RWPE2 (cell line): Measurements from ENCODE around the gene GRAMD2B.

Experiments
- ATAC-seq: fragments of 200-7000 bp; cut with Tn5 transposase; 3 replicates; pipeline ENCODE4 v1.9.1; 2021; ENCODE audit warnings: low read depth
- DNase-seq: peaks from one replicate; pipeline ENCODE4 v3.0.0-alpha.2; 2020; ENCODE audit warnings: low spot score
- H3K27ac ChIP-seq: fragments of 450-650 bp; 2 replicates; pipeline ENCODE4 v1.5.1; 2017; ENCODE audit warnings: mild to moderate bottlenecking; ENCODE audit not compliant: poor library complexity, severe bottlenecking
- H3K27me3 ChIP-seq: fragments of 250-450 bp; sonication (Bioruptor Pico); 2 replicates; pipeline ENCODE4 v1.5.1; 2021; ENCODE audit warnings: mild to moderate bottlenecking, moderate library complexity; ENCODE audit not compliant: insufficient read depth, poor library complexity, severe bottlenecking
- H3K36me3 ChIP-seq: fragments of 250-450 bp; sonication (Bioruptor Pico); 2 replicates; pipeline ENCODE4 v1.5.1; 2020; ENCODE audit warnings: low read depth, mild to moderate bottlenecking, moderate library complexity
- H3K4me1 ChIP-seq: fragments of 250-450 bp; sonication (Bioruptor Pico); 2 replicates; pipeline ENCODE4 v1.5.1; 2021; ENCODE audit warnings: mild to moderate bottlenecking, moderate library complexity; ENCODE audit not compliant: insufficient read depth, poor library complexity, severe bottlenecking
- H3K4me3 ChIP-seq: fragments of 250-450 bp; sonication (Bioruptor Pico); 2 replicates; pipeline ENCODE4 v1.5.1; 2021; ENCODE audit warnings: mild to moderate bottlenecking, moderate library complexity; ENCODE audit not compliant: severe bottlenecking
- H3K9me3 ChIP-seq: fragments of 250-450 bp; sonication (Bioruptor Pico); 2 replicates; pipeline ENCODE4 v1.5.1; 2021; ENCODE audit warnings: mild to moderate bottlenecking, moderate library complexity; ENCODE audit not compliant: severe bottlenecking
- TF ChIP-seq, protein P1 (sequence below): fragments of 450-650 bp; IDR thresholded peaks from one replicate; pipeline ENCODE4 v1.5.1; 2017; ENCODE audit warnings: mild to moderate bottlenecking, moderate library complexity; ENCODE audit not compliant: poor library complexity, severe bottlenecking

GRAMD2B gene

DNA sequence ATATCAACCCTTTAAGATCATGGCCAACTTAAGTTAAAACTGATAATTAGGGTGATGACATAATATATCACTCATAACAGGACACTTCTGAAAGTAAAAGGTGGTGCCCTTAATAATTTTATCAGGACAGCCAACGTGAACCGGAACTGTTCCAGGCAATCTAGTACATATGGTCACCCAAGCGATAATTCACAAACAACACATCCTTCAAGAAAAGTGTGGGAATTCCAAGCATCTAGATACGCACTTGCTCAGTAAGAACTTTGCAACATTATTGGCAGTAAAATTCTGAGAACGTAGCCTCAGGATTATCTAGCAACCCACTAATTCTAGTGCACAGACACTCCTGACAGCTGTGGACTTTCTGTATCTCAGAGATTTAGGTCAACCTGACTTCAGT is 86.1 kb downstream of the GRAMD2B start:
- Histone ChIP-seq H3K4me1 (peaks cover 7% of the 10 kb centered on the region), H3K4me3 (no peak overlapping the region), H3K27ac (no peak overlapping the region), H3K27me3 (no peaks in the 10 kb centered on the region), H3K9me3 (no peaks in the 10 kb centered on the region), H3K36me3 (no peaks in the 10 kb centered on the region)
- TF ChIP-seq, protein P1, sequence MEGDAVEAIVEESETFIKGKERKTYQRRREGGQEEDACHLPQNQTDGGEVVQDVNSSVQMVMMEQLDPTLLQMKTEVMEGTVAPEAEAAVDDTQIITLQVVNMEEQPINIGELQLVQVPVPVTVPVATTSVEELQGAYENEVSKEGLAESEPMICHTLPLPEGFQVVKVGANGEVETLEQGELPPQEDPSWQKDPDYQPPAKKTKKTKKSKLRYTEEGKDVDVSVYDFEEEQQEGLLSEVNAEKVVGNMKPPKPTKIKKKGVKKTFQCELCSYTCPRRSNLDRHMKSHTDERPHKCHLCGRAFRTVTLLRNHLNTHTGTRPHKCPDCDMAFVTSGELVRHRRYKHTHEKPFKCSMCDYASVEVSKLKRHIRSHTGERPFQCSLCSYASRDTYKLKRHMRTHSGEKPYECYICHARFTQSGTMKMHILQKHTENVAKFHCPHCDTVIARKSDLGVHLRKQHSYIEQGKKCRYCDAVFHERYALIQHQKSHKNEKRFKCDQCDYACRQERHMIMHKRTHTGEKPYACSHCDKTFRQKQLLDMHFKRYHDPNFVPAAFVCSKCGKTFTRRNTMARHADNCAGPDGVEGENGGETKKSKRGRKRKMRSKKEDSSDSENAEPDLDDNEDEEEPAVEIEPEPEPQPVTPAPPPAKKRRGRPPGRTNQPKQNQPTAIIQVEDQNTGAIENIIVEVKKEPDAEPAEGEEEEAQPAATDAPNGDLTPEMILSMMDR = no peak
- no peak for DNase-seq
- ATAC-seq = no peak

DNA sequence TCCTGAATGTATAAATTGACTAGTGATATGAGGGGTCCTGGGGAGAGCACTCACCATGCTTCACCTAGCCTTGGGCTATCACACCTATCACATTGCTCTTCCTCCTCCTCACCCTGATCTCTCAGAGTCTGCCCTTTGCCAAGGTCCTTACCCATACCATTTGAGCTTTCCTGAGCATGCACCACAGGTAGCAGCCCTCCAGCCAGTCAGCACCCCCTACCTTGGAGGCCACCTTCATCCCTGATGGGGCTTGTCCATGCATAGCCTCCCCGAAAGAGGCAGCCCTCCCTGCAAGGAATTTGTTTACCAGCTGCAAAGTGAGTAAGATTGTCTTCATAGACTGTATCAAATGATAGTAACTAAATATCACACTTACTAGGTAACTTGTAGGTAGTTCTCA is 88.8 kb downstream of the GRAMD2B start:
- no peak for ATAC-seq

DNA sequence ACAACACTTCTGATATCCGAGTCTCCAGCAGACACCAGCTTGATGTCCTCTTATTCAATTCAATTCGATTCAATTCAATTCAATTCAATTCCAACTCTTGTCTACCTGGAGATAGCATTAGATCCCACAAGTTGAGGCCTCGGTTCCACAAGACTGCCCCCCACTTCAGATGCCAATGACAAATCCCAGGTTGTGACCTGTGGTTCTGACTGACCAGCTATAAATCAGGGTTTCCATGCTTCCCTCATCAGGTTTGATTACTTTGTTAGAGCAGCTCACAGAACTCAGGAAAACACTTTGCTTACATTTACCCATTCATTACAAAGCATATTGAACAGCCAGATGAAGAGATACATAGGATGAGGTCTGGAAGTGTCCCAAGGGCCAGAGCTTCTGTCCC is 89.2 kb downstream of the GRAMD2B start:
- no peak for ATAC-seq
- no peak for DNase-seq
- Histone ChIP-seq H3K9me3 (no peaks in the 10 kb centered on the region), H3K36me3 (no peaks in the 10 kb centered on the region), H3K4me1 (peaks cover 26% of the 10 kb centered on the region), H3K27me3 (no peaks in the 10 kb centered on the region), H3K27ac (no peak overlapping the region), H3K4me3 (no peak overlapping the region)
- TF ChIP-seq, protein P1 = no peak

More for the DNA sequence above, 88.8 kb downstream of the GRAMD2B start:
- TF ChIP-seq, protein P1 = no peak
- Histone ChIP-seq H3K36me3 (no peaks in the 10 kb centered on the region), H3K4me3 (no peak overlapping the region), H3K4me1 (peaks cover 21% of the 10 kb centered on the region), H3K27me3 (no peaks in the 10 kb centered on the region), H3K27ac (no peak overlapping the region), H3K9me3 (no peaks in the 10 kb centered on the region)
- DNase-seq = no peak

DNA sequence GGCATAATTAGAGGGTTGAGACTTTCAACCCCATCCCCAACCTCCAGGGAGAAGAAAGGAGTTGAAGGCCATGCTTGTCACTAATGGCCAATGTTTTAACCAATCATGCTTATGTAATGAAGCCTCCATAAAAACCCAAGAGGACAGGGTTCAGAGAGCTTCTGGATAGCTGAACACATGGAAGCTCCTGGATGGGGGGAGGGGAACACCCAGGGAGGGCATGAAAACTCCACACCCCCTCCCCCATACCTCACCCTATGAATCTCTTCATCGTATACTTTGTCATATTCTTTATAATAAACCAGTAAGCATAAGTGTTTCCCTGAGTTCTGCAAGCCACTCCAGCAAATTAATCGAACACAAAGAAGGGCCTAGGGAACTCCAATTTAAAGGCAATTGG is 90.1 kb downstream of the GRAMD2B start:
- Histone ChIP-seq H3K27ac (no peak overlapping the region), H3K4me3 (no peak overlapping the region), H3K4me1 (peaks cover 34% of the 10 kb centered on the region), H3K9me3 (no peaks in the 10 kb centered on the region), H3K36me3 (no peaks in the 10 kb centered on the region), H3K27me3 (no peaks in the 10 kb centered on the region)
- ATAC-seq = no peak
- TF ChIP-seq, protein P1 = no peak
- DNase-seq = no peak

DNA sequence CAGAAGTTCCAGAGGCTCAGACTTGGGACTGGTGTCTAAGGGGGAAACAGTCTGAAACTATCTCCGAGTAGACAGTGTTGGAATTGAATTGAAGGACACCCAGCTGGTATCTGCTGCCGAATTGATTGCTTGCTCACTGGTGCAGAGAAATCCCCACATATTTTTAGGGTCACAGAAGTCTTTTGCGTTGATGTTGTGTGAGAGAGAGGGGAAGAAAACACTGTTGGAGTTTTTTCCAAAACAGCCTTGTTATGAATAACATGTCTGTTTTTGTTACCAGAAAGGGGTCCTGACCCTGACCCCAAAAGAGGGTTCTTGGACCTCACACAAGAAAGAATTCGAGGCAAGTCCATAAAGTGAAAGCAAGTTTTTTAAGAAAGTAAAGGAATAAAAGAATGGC is 90.5 kb downstream of the GRAMD2B start:
- H3K27me3 ChIP-seq = no peaks in the 10 kb centered on the region
- ATAC-seq (no peak), DNase-seq (no peak)
- H3K9me3 ChIP-seq = no peaks in the 10 kb centered on the region
- no peak overlapping the region for H3K4me3 ChIP-seq
- peaks cover 37% of the 10 kb centered on the region for H3K4me1 ChIP-seq
- no peak overlapping the region for H3K27ac ChIP-seq
- no peaks in the 10 kb centered on the region for H3K36me3 ChIP-seq
- TF ChIP-seq, protein P1 = no peak
